CD4-positive, CD25-positive, alpha-beta regulatory T cell (primary cell): Measurements from ENCODE around the gene HPSE2. TPM values are rescaled to one million over a fixed set of nuclear protein-coding genes. Genes with fewer than 3 reads are reported as not detected.
"Not testable (repeated sequence)": the region's sequence is repeated elsewhere in the genome, so short reads cannot be mapped to it uniquely, and the experiment has no call there.

Source experiments
- ATAC-seq, 2 donors: fragments of 150-1000 bp; cut with Tn5 transposase; one replicate each; pipeline ENCODE4 v1.10.0; 2021; ENCODE audit warnings: low read depth in 2 of 2, moderate number of reproducible peaks in 2 of 2, moderate library complexity in 1 of 2
- DNase-seq, 3 donors: peaks; one replicate each; pipeline versions ENCODE4 v3.0.0 to v3.0.0-alpha.2; 2012 to 2022; ENCODE audit warnings: mixed read lengths in 1 of 3
- H3K27ac ChIP-seq: one replicate; pipeline ENCODE4 v1.7.0; 2013; ENCODE audit warnings: mild to moderate bottlenecking, low read length; ENCODE audit not compliant: insufficient read depth, poor library complexity, severe bottlenecking
- H3K27me3 ChIP-seq: one replicate; pipeline ENCODE4 v1.7.0; 2013; ENCODE audit warnings: low read length; ENCODE audit not compliant: control insufficient read depth, insufficient read depth
- H3K36me3 ChIP-seq: one replicate; pipeline ENCODE4 v1.7.0; 2013; ENCODE audit warnings: mild to moderate bottlenecking, low read length, moderate library complexity; ENCODE audit not compliant: control insufficient read depth, insufficient read depth
- H3K4me1 ChIP-seq: 2 replicates; pipeline ENCODE4 v1.7.0; 2013; ENCODE audit warnings: mild to moderate bottlenecking, low read length; ENCODE audit not compliant: insufficient read depth, control insufficient read depth, poor library complexity, severe bottlenecking
- H3K4me3 ChIP-seq: one replicate; pipeline ENCODE4 v1.7.0; 2013; ENCODE audit warnings: low read depth, mild to moderate bottlenecking, low read length, moderate library complexity
- H3K9me3 ChIP-seq, 2 experiments: 1 replicate in 1 of 2; 2 replicates in 1 of 2; pipeline ENCODE4 v1.7.0; 2013; ENCODE audit warnings: low read length in 2 of 2, mild to moderate bottlenecking in 1 of 2, moderate library complexity in 1 of 2; ENCODE audit not compliant: control insufficient read depth in 2 of 2
- H3K27ac Mint-ChIP-seq, 3 donors: one replicate each; pipeline ENCODE4 v1.8.0; 2020 to 2022; ENCODE audit warnings: mild to moderate bottlenecking in 3 of 3, mixed read lengths in 3 of 3, moderate library complexity in 2 of 3
- H3K27me3 Mint-ChIP-seq: one replicate; pipeline ENCODE4 v1.8.0; 2022; ENCODE audit warnings: mild to moderate bottlenecking, mixed read lengths
- H3K36me3 Mint-ChIP-seq: one replicate; pipeline ENCODE4 v1.8.0; 2020; ENCODE audit warnings: mixed read lengths
- H3K4me1 Mint-ChIP-seq, 4 donors: one replicate each; pipeline ENCODE4 v1.8.0; 2020 to 2022; ENCODE audit warnings: mixed read lengths in 4 of 4, mild to moderate bottlenecking in 1 of 4
- H3K4me3 Mint-ChIP-seq, 4 donors: one replicate each; pipeline ENCODE4 v1.8.0; 2020 to 2022; ENCODE audit warnings: mild to moderate bottlenecking in 4 of 4, mixed read lengths in 4 of 4, moderate library complexity in 3 of 4
- H3K9me3 Mint-ChIP-seq, 7 donors: one replicate each; pipeline ENCODE4 v1.8.0; 2020 to 2022; ENCODE audit warnings: mixed read lengths in 7 of 7, mild to moderate bottlenecking in 3 of 7, moderate library complexity in 2 of 7
- polyA plus RNA-seq, 4 donors: library from polyadenylated mRNA; unstranded; fragments of 300-500 nt; fragmentation: Illumina TruSeq; gene quantifications; one replicate each; pipeline ENCODE4 v1.2.3, GENCODE V29; 2021
- total RNA-seq: library from RNA; stranded (reverse); gene quantifications from one replicate; pipeline ENCODE4 v1.2.3, GENCODE V29; 2022

The HPSE2 gene
- total and polyA plus RNA-seq, 5 donors from 2014 or later = 0.07 to 0.31 TPM; not detected in 3

DNA sequence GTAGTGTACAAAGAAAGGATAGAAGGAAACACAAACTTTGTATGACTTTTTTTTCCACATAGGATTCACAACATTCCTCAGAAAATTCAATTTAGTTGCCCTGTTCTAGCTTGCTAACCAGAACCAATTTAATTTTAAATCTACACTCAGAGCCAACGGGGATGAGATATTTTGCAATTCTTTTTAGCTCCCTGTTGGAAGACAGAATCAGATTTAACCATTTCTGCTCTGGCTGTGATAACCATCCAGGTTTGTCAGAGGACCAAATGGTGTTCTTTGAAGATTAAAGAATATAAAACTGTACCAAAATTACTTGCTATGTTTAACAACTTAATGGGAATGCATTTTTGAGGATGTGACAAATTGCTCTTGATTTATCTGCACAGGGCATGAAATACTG is 319.7 kb downstream of the HPSE2 start:
- H3K27ac ChIP-seq = no peak overlapping the region
- H3K4me1 ChIP-seq = no peaks in the 10 kb centered on the region
- no peak for DNase-seq
- H3K9me3 ChIP-seq = no peaks in the 10 kb centered on the region
- Mint-ChIP-seq H3K9me3 (peaks cover 0 to 4% (median 0%) of the 10 kb centered on the region in 7 donors), H3K4me1 (no peaks in the 10 kb centered on the region), H3K36me3 (no peaks in the 10 kb centered on the region), H3K27me3 (peaks cover 4% of the 10 kb centered on the region), H3K4me3 (no peak overlapping the region), H3K27ac (no peak overlapping the region)
- H3K27me3 ChIP-seq = no peaks in the 10 kb centered on the region
- H3K4me3 ChIP-seq = no peak overlapping the region
- no peak for ATAC-seq
- H3K36me3 ChIP-seq = no peaks in the 10 kb centered on the region

DNA sequence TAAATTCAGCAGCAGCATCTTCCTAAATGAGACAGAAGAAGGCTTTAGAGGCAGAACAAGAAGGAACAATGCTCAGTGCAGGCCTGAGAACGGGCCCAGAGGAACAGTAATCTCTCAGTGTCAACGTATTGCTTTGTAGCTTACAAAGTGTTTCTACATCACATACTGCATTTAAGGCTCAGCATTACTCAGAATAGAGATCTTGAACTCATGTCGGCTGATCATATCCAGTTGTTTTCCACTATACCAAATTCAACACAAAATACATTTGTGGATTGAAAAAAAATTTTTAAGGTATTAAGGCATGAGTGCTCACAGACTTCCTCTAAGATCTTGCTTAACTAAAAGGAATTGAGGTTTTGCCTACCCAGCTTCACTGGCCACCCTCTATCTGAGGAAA is 325.1 kb downstream of the HPSE2 start:
- Histone ChIP-seq H3K4me1 (no peaks in the 10 kb centered on the region), H3K4me3 (no peak overlapping the region), H3K27me3 (no peaks in the 10 kb centered on the region), H3K9me3 (no peaks in the 10 kb centered on the region), H3K36me3 (no peaks in the 10 kb centered on the region), H3K27ac (no peak overlapping the region)
- Mint-ChIP-seq H3K9me3 (peaks cover 0 to 4% (median 0%) of the 10 kb centered on the region in 7 donors), H3K27me3 (peaks cover 4% of the 10 kb centered on the region), H3K27ac (no peak overlapping the region), H3K4me3 (no peak overlapping the region), H3K36me3 (no peaks in the 10 kb centered on the region), H3K4me1 (no peaks in the 10 kb centered on the region)
- ATAC-seq (no peak), DNase-seq (no peak)

DNA sequence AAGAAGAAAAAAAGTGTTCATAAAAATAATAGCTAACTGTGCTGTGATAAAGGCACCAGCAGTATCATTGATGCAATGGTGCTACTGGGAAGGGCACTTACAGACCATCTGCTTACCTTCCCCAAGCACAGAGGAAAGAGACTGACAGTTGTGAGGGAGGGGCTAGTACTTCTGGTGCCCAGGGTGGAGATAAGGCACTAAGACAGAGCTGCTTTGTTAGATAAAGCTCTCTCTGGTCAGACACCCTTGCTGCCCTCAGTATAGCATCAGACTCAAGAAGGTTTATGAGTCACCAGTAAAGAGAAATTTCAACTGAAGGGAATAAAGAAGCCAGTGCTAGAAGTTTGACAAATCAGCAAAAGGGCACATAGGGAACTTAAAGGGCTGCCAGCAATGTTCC is 325.6 kb downstream of the HPSE2 start:
- H3K9me3 ChIP-seq = no peaks in the 10 kb centered on the region
- no peak overlapping the region for H3K27ac ChIP-seq
- H3K36me3 ChIP-seq = no peaks in the 10 kb centered on the region
- no peaks in the 10 kb centered on the region for H3K27me3 ChIP-seq
- H3K27ac Mint-ChIP-seq = no peak overlapping the region
- H3K4me3 Mint-ChIP-seq = no peak overlapping the region
- peaks cover 4% of the 10 kb centered on the region for H3K27me3 Mint-ChIP-seq
- H3K4me1 Mint-ChIP-seq = no peaks in the 10 kb centered on the region
- no peaks in the 10 kb centered on the region for H3K4me1 ChIP-seq
- H3K36me3 Mint-ChIP-seq = no peaks in the 10 kb centered on the region
- H3K4me3 ChIP-seq = no peak overlapping the region
- DNase-seq = no peak
- no peak for ATAC-seq
- H3K9me3 Mint-ChIP-seq = peaks cover 0 to 4% (median 0%) of the 10 kb centered on the region in 7 donors

DNA sequence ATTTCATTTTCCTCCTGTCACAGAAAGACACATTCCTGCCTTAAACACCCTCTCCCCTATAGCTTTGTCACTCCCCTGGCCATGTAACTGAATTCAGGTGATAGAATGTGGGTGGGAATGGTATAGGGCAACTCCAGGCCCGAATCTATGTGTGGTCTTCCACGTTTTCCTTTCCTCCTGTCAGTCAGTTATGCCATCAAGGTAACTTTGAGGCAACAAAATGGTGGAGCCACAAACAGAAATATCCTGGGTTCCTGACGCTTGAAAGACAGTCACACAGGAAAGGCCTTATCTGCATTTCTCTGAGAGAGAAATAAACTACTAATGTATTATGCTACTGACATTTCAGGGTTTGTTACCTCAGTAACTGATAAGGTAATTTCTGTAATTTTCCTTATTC is 326.8 kb downstream of the HPSE2 start:
- Histone ChIP-seq H3K27ac (no peak overlapping the region), H3K36me3 (no peaks in the 10 kb centered on the region), H3K4me1 (no peaks in the 10 kb centered on the region), H3K4me3 (no peak overlapping the region), H3K9me3 (no peaks in the 10 kb centered on the region), H3K27me3 (no peaks in the 10 kb centered on the region)
- ATAC-seq (no peak), DNase-seq (no peak)
- Mint-ChIP-seq H3K4me1 (no peaks in the 10 kb centered on the region), H3K9me3 (peaks cover 0 to 4% (median 0%) of the 10 kb centered on the region in 7 donors), H3K27ac (no peak overlapping the region), H3K36me3 (no peaks in the 10 kb centered on the region), H3K4me3 (no peak overlapping the region), H3K27me3 (peaks cover 4% of the 10 kb centered on the region)

DNA sequence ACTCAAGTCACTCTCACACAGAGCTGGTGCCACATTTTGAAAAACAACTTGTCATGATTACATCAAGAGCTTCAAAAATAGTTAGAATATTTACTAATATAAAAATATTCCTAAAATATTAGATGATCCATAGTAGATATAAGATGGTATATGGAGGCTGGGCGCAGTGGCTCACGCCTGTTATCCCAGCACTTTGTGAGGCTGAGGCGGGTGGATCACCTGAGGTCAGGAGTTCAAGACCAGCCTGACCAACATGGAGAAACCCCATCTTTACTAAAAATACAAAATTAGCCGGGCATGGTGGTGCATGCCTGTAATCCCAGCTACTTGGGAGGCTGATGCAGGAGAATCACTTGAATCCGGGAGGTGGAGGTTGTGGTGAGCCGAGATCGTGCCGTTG is 327.4 kb downstream of the HPSE2 start:
- not testable (repeated sequence) for H3K27ac ChIP-seq, H3K4me1 ChIP-seq, DNase-seq, ATAC-seq, H3K9me3 Mint-ChIP-seq, H3K4me3 Mint-ChIP-seq, H3K9me3 ChIP-seq, H3K4me3 ChIP-seq, H3K27me3 ChIP-seq, H3K27me3 Mint-ChIP-seq, H3K36me3 Mint-ChIP-seq, H3K4me1 Mint-ChIP-seq, H3K27ac Mint-ChIP-seq, H3K36me3 ChIP-seq

DNA sequence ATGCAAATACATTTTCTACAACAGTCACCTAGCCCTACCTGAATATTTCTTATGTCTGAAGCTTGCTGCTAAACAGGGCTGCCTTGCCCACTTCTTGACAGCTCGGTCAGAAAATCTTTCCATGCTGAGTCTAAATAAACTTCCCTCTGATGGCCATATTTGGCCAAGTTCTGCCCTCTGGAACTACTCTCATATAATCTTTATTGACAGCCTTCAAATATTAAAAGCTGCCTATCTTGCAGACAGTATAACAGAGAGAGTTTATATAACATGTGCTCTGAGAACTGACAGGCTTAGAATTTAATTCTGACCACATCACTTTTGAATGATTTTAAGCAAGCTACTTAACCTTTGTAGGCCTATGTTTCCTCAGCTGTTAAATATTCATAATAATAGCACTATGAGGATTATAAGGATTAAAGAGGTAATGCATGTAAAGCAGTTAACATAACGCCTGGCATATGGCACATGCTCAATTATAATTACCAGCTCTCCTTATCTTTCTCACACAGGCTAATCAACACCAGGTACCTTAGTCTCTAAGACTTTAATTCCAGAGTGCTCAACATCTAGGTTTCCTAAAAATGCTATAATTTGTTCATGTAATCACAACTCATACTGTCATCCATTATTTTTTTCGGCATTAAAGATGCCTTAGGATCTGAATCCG is 334.1 kb downstream of the HPSE2 start:
- Mint-ChIP-seq H3K4me3 (no peak overlapping the region), H3K27ac (no peak overlapping the region), H3K27me3 (peaks cover 4% of the 10 kb centered on the region), H3K9me3 (peaks cover 0 to 2% (median 0%) of the 10 kb centered on the region in 7 donors), H3K4me1 (no peaks in the 10 kb centered on the region), H3K36me3 (no peaks in the 10 kb centered on the region)
- Histone ChIP-seq H3K27ac (no peak overlapping the region), H3K27me3 (no peaks in the 10 kb centered on the region), H3K36me3 (no peaks in the 10 kb centered on the region), H3K4me3 (no peak overlapping the region), H3K9me3 (no peaks in the 10 kb centered on the region), H3K4me1 (no peaks in the 10 kb centered on the region)
- ATAC-seq (no peak), DNase-seq (no peak)

DNA sequence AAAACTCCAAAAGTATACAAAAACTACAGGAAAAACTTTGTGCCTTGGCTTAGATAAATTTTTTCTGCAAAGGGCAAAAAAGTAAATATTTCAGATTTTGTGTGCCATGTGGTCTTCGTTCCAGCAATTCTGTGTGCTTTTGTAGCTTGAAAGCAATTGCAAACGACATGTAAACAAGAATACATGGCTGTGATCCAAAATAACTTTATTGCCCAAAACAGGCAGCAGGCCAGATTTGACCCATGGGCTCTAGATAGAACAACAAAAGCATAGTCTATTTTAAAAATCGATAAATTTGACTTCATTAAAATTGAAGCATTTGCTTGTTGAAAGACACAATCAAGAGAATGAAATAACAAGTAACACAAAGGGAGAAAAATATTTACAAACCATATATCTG is 336.6 kb downstream of the HPSE2 start:
- Histone ChIP-seq H3K27me3 (no peaks in the 10 kb centered on the region), H3K36me3 (no peaks in the 10 kb centered on the region), H3K4me1 (no peaks in the 10 kb centered on the region), H3K9me3 (no peaks in the 10 kb centered on the region), H3K27ac (no peak overlapping the region), H3K4me3 (no peak overlapping the region)
- H3K9me3 Mint-ChIP-seq = peaks cover 0 to 4% (median 0%) of the 10 kb centered on the region in 7 donors
- H3K4me3 Mint-ChIP-seq = no peak overlapping the region
- no peak overlapping the region for H3K27ac Mint-ChIP-seq
- H3K36me3 Mint-ChIP-seq = no peaks in the 10 kb centered on the region
- DNase-seq = no peak
- H3K27me3 Mint-ChIP-seq = peaks cover 4% of the 10 kb centered on the region
- H3K4me1 Mint-ChIP-seq = no peaks in the 10 kb centered on the region
- ATAC-seq = no peak

DNA sequence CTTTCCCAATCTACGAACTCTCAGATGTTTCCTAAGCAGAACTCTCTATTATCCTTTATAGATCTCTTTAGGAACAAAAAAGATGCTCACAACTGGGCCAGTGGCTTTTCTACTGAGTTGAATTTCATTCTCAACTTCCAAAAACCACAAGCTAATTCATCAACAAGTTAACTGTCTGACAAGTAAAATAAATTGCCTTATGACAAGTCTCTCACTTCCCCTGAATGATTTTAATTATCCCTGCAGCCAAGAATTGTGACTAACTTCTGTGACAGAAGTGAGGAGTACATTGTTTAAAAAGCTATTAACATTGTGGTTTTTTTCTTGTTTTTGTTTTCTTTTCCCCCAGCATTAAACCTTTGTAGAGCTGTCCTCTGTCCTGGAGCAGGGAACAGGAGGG is 343.1 kb downstream of the HPSE2 start:
- H3K4me1 Mint-ChIP-seq = no peaks in the 10 kb centered on the region
- no peaks in the 10 kb centered on the region for H3K9me3 ChIP-seq
- H3K36me3 Mint-ChIP-seq = no peaks in the 10 kb centered on the region
- DNase-seq = no peak
- H3K27ac ChIP-seq = no peak overlapping the region
- H3K4me3 ChIP-seq = no peak overlapping the region
- no peak overlapping the region for H3K4me3 Mint-ChIP-seq
- ATAC-seq = no peak
- H3K4me1 ChIP-seq = no peaks in the 10 kb centered on the region
- H3K9me3 Mint-ChIP-seq = peaks cover 0 to 4% (median 0%) of the 10 kb centered on the region in 7 donors
- H3K27me3 Mint-ChIP-seq = no peaks in the 10 kb centered on the region
- no peaks in the 10 kb centered on the region for H3K27me3 ChIP-seq
- H3K27ac Mint-ChIP-seq = no peak overlapping the region
- H3K36me3 ChIP-seq = no peaks in the 10 kb centered on the region
